ENCODE results near the gene MRPS35.

Gene MRPS35

DNA sequence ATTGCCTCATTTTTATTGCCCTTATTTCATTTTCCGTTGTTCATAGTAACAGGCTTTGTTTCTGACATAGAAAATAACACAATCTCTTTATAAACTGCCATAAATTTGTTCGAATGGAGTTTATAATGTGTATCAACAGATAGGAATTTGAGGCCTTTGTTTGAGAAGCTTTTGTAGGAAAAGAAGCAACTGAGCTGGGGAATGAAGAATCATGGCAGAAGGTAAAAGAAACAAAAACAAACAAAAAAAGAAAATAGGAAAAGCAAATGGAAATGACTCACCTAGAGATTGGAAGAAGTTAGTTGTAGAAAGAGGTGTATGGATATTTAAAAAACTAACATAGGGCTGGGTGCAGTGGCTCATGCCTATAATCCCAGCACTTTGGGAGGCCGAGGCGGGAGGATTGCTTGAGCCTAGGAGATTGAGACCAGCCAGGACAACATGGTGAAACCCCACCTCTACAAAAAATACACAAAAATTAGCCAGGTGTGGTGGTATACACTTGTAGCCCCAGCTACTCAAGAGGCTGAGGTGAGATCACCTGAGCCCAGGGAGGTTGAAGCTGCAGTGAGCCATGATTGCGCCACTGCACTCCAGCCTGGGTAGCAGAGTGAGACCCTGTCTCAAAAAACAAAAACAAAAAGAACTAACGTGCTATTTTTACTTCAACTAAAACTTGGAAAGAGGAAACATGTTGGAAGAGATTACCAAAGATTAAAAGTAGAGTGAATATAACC, 14.9 kb upstream of the MRPS35 start (continued):
- TF ChIP-seq ZNF580 (tag by site-specific recombination; IDR thresholded peaks at IDR 0.05) = no peak
- TF ChIP-seq ZNF366 (tag by site-specific recombination; conservative IDR thresholded peaks at IDR 0.05) = no peak
- TF ChIP-seq ZBTB7A (tag by site-specific recombination; IDR thresholded peaks at IDR 0.05; ENCODE audit: low read depth) = no peak
- no peak for TF ChIP-seq ZNF175 (tag by site-specific recombination; IDR thresholded peaks at IDR 0.05)
- no peak for TF ChIP-seq TSHZ1 (tag by site-specific recombination; IDR thresholded peaks at IDR 0.05; ENCODE audit: borderline replicate concordance)
- no peak for TF ChIP-seq KLF7 (tag by site-specific recombination; IDR thresholded peaks at IDR 0.05; ENCODE audit: borderline replicate concordance)
- TF ChIP-seq ZNF623 (tag by site-specific recombination; IDR thresholded peaks at IDR 0.05) = no peak
- no peak for TF ChIP-seq ZNF600 (tag by site-specific recombination; IDR thresholded peaks at IDR 0.05)
- TF ChIP-seq ZNF335 (tag by site-specific recombination; conservative IDR thresholded peaks at IDR 0.05) = no peak
- TF ChIP-seq ZBTB8A (tag by site-specific recombination; IDR thresholded peaks at IDR 0.05) = no peak
- TF ChIP-seq ZNF211 (tag by site-specific recombination; IDR thresholded peaks at IDR 0.05; ENCODE audit: low read depth) = no peak

- no peak for TF ChIP-seq ZSCAN5A (tag by site-specific recombination; IDR thresholded peaks at IDR 0.05)
- no peak for TF ChIP-seq TRIM28 (IDR thresholded peaks at IDR 0.05; ENCODE audit: borderline replicate concordance, low read length)
- no peak for TF ChIP-seq ZSCAN16 (tag by site-specific recombination; IDR thresholded peaks at IDR 0.05)
- no peak for TF ChIP-seq ZNF324 (tag by site-specific recombination; IDR thresholded peaks at IDR 0.05)
- TF ChIP-seq ZSCAN4 (tag by site-specific recombination; IDR thresholded peaks at IDR 0.05) = no peak
- no peak for TF ChIP-seq ZNF398 (tag by site-specific recombination; IDR thresholded peaks at IDR 0.05)
- Histone ChIP-seq H3K9me3 (ENCODE audit: control insufficient read depth, insufficient read depth, low read depth, low read length) (no peaks in the 10 kb centered on the region), H3K4me1 (ENCODE audit: control insufficient read depth, insufficient read depth, low read length) (no peaks in the 10 kb centered on the region), H3K36me3 (ENCODE audit: control insufficient read depth in 2 of 2, insufficient read depth in 1 of 2, low read length in 2 of 2) (peaks cover 0 to 18% of the 10 kb centered on the region in 2 experiments; a peak in 2 of 3 replicates), H3K4me3 (ENCODE audit: low read depth, low read length) (no peak within 1 kb of the TSS), H3K27ac (ENCODE audit: extremely low read depth, low read depth, low read length) (no peak within 1 kb of the TSS)
- CTCF ChIA-PET = interaction anchor here (0.6 kb wide), 1 partner anchor 262 kb away, joined by 5 read pairs; no protein-coding TSS in a partner anchor
- POLR2A ChIA-PET = interaction anchor here (0.6 kb wide), 1 partner anchor 172 kb away, joined by 5 read pairs; the partner anchor contains the start of gene PPFIBP1
These were observed 14.4 kb upstream of the MRPS35 start, which contains the start of gene REP15 for GRCh38 chr12:27696293-27696652. REP15 (plus strand) TSS chr12:27696447; CDS start chr12:27696563, 116 bp downstream.

Data from HEK293 (cell line).